Activated T-cell treated with anti-CD3 and anti-CD28 coated beads, Interleukin-2, amount 50 U/mL, for 1 hour (primary cell): ENCODE results near the gene LRRC36.
"Not testable (repeated sequence)": the region's sequence is repeated elsewhere in the genome, so short reads cannot be mapped to it uniquely, and the experiment has no call there.

Source experiments
- DNase-seq: peaks from one replicate; pipeline ENCODE4 v3.0.0-alpha.2; 2020

The LRRC36 gene

GRCh38 chr16:67406111-67406971 lies 79.7 kb downstream of the LRRC36 start:
- no peak for DNase-seq

- no peak for DNase-seq
Measured at GRCh38 chr16:67407176-67407787, 80.7 kb downstream of the LRRC36 start.

- no peak for DNase-seq
Measured at GRCh38 chr16:67407788-67408452, 81.3 kb downstream of the LRRC36 start.

- no peak for DNase-seq
Measured at GRCh38 chr16:67409631-67410030, 83.0 kb downstream of the LRRC36 start.

GRCh38 chr16:67411339-67411738 lies 84.7 kb downstream of the LRRC36 start:
- no peak for DNase-seq

GRCh38 chr16:67412294-67412693 lies 85.7 kb downstream of the LRRC36 start:
- no peak for DNase-seq

- DNase-seq = no peak
Measured at GRCh38 chr16:67413978-67414911, 87.6 kb downstream of the LRRC36 start.

- not testable (repeated sequence) for DNase-seq
Measured at GRCh38 chr16:67415421-67415820, 88.8 kb downstream of the LRRC36 start.

GRCh38 chr16:67415872-67416793 lies 89.5 kb downstream of the LRRC36 start, which contains the start of gene ZDHHC1:
Gene ZDHHC1 (minus strand): TSS chr16:67416477. CDS start chr16:67407775, 8,702 bp downstream.
- DNase-seq = peak; percentile 57

GRCh38 chr16:67417333-67418061 lies 90.9 kb downstream of the LRRC36 start:
- no peak for DNase-seq

GRCh38 chr16:67419502-67419901 lies 92.9 kb downstream of the LRRC36 start:
- DNase-seq = no peak

- DNase-seq = no peak
Measured at GRCh38 chr16:67419931-67420330, 93.3 kb downstream of the LRRC36 start.

- no peak for DNase-seq
Measured at GRCh38 chr16:67421030-67421429, 94.4 kb downstream of the LRRC36 start.

GRCh38 chr16:67423015-67423414 lies 96.4 kb downstream of the LRRC36 start:
- no peak for DNase-seq

- DNase-seq = no peak
Measured at GRCh38 chr16:67423611-67424260, 97.1 kb downstream of the LRRC36 start.

GRCh38 chr16:67424261-67424615 lies 97.6 kb downstream of the LRRC36 start:
- no peak for DNase-seq

- no peak for DNase-seq
Measured at GRCh38 chr16:67425061-67425460, 98.4 kb downstream of the LRRC36 start.

GRCh38 chr16:67425580-67425979 lies 99.0 kb downstream of the LRRC36 start:
- DNase-seq = no peak

GRCh38 chr16:67426022-67426421 lies 99.4 kb downstream of the LRRC36 start:
- DNase-seq = no peak

- no peak for DNase-seq
Measured at GRCh38 chr16:67426950-67427349, 100.3 kb downstream of the LRRC36 start.
